Thyroid gland (tissue), 4 donors: ENCODE measurements around the gene NUDCD3. TPM values are rescaled to one million over a fixed set of nuclear protein-coding genes. Genes with fewer than 3 reads are reported as not detected.

Experiments used
- DNase-seq, 2 donors: peaks; one replicate each; pipeline ENCODE4 v3.0.0-alpha.2; 2019
- H3K27ac ChIP-seq, 3 donors: fragments of 200-600 bp; sonication (generic); 1 replicate in 2 of 3; 2 replicates in 1 of 3; pipeline ENCODE4 v1.5.1; 2016 to 2019; ENCODE audit warnings: mild to moderate bottlenecking in 1 of 3, moderate library complexity in 1 of 3
- H3K27me3 ChIP-seq: fragments of 200-600 bp; sonication (generic); one replicate; pipeline ENCODE4 v1.5.1; 2019
- H3K36me3 ChIP-seq, 2 donors: fragments of 200-600 bp; sonication (generic); one replicate each; pipeline ENCODE4 v1.5.1; 2016 to 2019
- H3K4me1 ChIP-seq, 2 donors: fragments of 200-600 bp; sonication (generic); one replicate each; pipeline ENCODE4 v1.5.1; 2017 to 2019
- H3K4me3 ChIP-seq, 3 donors: fragments of 200-600 bp; sonication (generic); replicated peaks in 1 of 3; 1 replicate in 2 of 3; 2 replicates in 1 of 3; pipeline ENCODE4 v1.5.1; 2016; ENCODE audit warnings: mild to moderate bottlenecking in 1 of 3
- H3K9me3 ChIP-seq: fragments of 200-600 bp; sonication (generic); one replicate; pipeline ENCODE4 v1.5.1; 2017
- CTCF ChIP-seq, 6 experiments: fragments of 200-600 bp in 3 of 6; fragments of 450-650 bp in 3 of 6; sonication (generic) in 3 of 6; IDR thresholded peaks; one replicate each; pipeline ENCODE4 v1.5.1; 2016 to 2019; ENCODE audit warnings: antibody characterized with exemption in 6 of 6, mild to moderate bottlenecking in 2 of 6, inconsistent platforms in 1 of 6, moderate library complexity in 1 of 6
- POLR2A ChIP-seq, 2 donors: fragments of 450-650 bp; IDR thresholded peaks; one replicate each; pipeline ENCODE4 v1.6.1; 2017; ENCODE audit warnings: antibody characterized with exemption in 2 of 2, mild to moderate bottlenecking in 2 of 2, moderate library complexity in 1 of 2
- WGBS, 2 donors: methylation state at CpG; one replicate each; pipeline ENCODE4 v1.1.5; 2017; 5-methylcytosine and 5-hydroxymethylcytosine counted together
- intact Hi-C: fragments of 100-400 bp; cut with DNase I; formaldehyde crosslinking; loops from one replicate; pipeline ENCODE4 v1.15.1; 2023
- total RNA-seq, 4 donors: library from RNA; depleted of rRNA; stranded (reverse); fragments of >200 nt; gene quantifications; one replicate each; pipeline ENCODE4 v1.2.3, GENCODE V29; 2016

NUDCD3 gene
- total RNA-seq, 4 donors from 2014 or later, result 41.4 to 76.9 (median 52.0) TPM

- Histone ChIP-seq H3K9me3 (no peaks in the 10 kb centered on the region), H3K27me3 (no peaks in the 10 kb centered on the region), H3K27ac (no peak overlapping the region), H3K4me3 (no peak overlapping the region), H3K4me1 (peaks cover 13 to 32% of the 10 kb centered on the region in 2 donors), H3K36me3 (peaks cover 30 to 33% of the 10 kb centered on the region in 2 donors)
- 97 to 100% methylated on average over 1 of the region's 1 CpG for WGBS, 2 donors
- intact Hi-C loops, result no loop called here
- no peak for TF ChIP-seq CTCF (IDR thresholded peaks at IDR 0.05)
- TF ChIP-seq POLR2A (IDR thresholded peaks at IDR 0.05), result no peak
- DNase-seq, result no peak
Observed at GRCh38 chr7:44486693-44487092, 3.8 kb downstream of the NUDCD3 start.

- Histone ChIP-seq H3K4me1 (peaks cover 13 to 32% of the 10 kb centered on the region in 2 donors), H3K27me3 (no peaks in the 10 kb centered on the region), H3K4me3 (no peak overlapping the region), H3K27ac (no peak overlapping the region), H3K36me3 (peaks cover 37% of the 10 kb centered on the region in 2 donors), H3K9me3 (no peaks in the 10 kb centered on the region)
- TF ChIP-seq CTCF (IDR thresholded peaks at IDR 0.05) (no peak), POLR2A (IDR thresholded peaks at IDR 0.05) (no peak)
- intact Hi-C loops, result no loop called here
- 87 to 91% methylated on average over 4 of the region's 4 CpGs for WGBS, 2 donors
- DNase-seq, result no peak
Observed at GRCh38 chr7:44486001-44486400, 4.5 kb downstream of the NUDCD3 start.

GRCh38 chr7:44484482-44485313 is 5.8 kb downstream of the NUDCD3 start:
- no peaks in the 10 kb centered on the region for H3K27me3 ChIP-seq
- peaks cover 37 to 43% of the 10 kb centered on the region in 2 donors for H3K36me3 ChIP-seq
- no peak overlapping the region for H3K4me3 ChIP-seq
- H3K4me1 ChIP-seq, result peaks cover 13 to 32% of the 10 kb centered on the region in 2 donors
- WGBS, 2 donors, result 85 to 92% methylated on average over 5 of the region's 5 CpGs
- intact Hi-C loops, result no loop called here
- no peak overlapping the region for H3K27ac ChIP-seq
- no peak for TF ChIP-seq CTCF (IDR thresholded peaks at IDR 0.05)
- TF ChIP-seq POLR2A (IDR thresholded peaks at IDR 0.05), result no peak
- DNase-seq, result no peak
- H3K9me3 ChIP-seq, result no peaks in the 10 kb centered on the region

GRCh38 chr7:44482502-44483485 is 7.7 kb downstream of the NUDCD3 start:
- 95 to 96% methylated on average over 2 of the region's 2 CpGs for WGBS, 2 donors
- TF ChIP-seq CTCF (IDR thresholded peaks at IDR 0.05) (no peak), POLR2A (IDR thresholded peaks at IDR 0.05) (no peak)
- H3K27me3 ChIP-seq, result no peaks in the 10 kb centered on the region
- H3K27ac ChIP-seq, result no peak overlapping the region
- intact Hi-C loops, result no loop called here
- peaks cover 0 to 19% of the 10 kb centered on the region in 2 donors for H3K4me1 ChIP-seq
- H3K9me3 ChIP-seq, result no peaks in the 10 kb centered on the region
- DNase-seq, result no peak
- no peak overlapping the region for H3K4me3 ChIP-seq
- H3K36me3 ChIP-seq, result peaks cover 37 to 50% of the 10 kb centered on the region in 2 donors
